HG03432 (cell line): ENCODE data around the gene TM2D1.
"Not testable (repeated sequence)": the region's sequence is repeated elsewhere in the genome, so short reads cannot be mapped to it uniquely, and the experiment has no call there.

ENCODE experiments used
- ATAC-seq: cut with Tn5 transposase; IDR thresholded peaks from one replicate; pipeline ENCODE4 v1.9.1; 2021; ENCODE audit warnings: mild to moderate bottlenecking, moderate library complexity; ENCODE audit not compliant: unreplicated experiment

Gene TM2D1

DNA sequence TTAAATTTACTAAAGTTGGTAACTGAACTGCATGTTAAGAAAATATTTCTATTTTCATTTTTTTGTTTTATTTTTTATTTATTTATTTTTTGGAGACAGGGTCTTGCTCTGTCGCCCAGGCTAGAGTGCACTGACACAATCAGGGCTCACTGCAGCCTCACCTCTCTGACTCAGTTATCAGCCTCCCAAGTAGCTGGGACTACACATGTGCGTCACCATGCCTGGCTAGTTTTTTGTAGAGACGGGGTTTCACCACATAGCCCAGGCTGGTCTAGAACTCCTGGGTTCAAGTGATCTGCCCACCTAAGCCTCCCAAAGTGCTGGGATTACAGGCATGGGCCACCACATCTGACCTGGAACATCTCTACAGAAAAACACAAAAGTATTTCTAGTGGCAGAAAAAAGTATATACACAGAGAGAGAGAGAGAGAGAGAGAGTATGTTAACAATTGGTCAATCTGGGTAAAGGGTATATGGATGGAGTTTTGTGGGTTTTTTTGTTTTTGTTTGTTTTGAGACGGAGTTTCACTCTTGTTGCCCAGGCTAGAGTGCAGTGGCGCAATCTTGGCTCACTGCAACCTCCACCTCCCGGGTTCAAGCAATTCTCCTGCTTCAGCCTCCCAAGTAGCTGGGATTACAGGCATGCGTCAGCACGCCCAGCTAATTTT, 5.8 kb downstream of the TM2D1 start:
- not testable (repeated sequence) for ATAC-seq

DNA sequence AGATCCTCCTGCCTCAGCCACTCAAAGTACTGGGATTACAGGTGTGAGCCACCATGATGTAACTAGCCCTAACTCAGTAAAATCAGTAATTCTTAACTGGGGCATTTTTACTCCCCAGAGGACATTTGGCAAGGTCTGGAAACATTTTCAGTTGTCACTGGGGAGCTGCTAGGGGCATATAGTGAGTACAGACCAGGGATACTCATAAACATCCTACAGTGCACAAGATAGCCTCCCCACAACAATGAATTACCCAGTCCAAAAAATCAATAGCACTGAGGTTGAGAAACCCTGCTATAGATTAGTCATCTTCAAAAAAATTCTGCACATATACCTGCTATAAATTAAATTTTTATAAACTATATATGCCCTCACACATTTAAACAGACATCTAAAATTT, 13.0 kb downstream of the TM2D1 start:
- ATAC-seq = no peak

DNA sequence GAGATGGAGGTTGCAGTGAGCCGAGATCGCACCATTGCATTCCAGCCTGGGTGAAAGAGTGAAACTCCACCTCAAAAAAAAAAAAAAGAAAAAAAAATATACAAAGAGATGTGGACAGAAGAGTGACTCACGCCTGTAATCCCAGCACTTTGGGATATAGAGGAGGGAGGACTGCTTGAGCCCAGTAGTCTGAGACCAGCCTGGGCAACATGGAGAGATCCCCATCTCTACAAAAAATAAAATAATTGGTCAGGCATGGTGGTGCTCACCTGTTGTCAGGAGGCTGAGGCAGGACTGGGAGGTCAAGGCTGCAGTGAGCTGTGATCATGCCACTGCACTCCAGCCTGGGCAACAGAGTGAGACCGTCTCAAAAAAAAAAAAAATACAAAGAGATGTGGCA, 13.7 kb downstream of the TM2D1 start:
- ATAC-seq = peak; percentile 57

DNA sequence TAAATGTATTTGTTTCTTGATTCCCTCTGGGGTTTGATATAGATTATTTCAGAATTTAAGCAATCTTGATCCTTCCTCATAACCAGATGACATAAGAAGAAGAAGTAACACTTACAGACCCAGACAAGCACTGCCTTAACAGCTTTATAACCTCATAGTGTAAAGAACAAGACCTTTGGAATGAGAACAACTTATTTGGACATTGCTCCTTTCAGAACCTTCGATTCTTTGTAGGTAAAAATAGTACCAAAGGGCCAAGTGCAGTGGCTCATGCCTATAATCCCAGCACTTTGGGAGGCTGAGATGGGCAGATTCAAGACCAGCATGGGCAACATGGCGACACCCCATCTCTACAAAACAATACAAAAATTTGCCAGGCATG, 15.0 kb downstream of the TM2D1 start:
- no peak for ATAC-seq

DNA sequence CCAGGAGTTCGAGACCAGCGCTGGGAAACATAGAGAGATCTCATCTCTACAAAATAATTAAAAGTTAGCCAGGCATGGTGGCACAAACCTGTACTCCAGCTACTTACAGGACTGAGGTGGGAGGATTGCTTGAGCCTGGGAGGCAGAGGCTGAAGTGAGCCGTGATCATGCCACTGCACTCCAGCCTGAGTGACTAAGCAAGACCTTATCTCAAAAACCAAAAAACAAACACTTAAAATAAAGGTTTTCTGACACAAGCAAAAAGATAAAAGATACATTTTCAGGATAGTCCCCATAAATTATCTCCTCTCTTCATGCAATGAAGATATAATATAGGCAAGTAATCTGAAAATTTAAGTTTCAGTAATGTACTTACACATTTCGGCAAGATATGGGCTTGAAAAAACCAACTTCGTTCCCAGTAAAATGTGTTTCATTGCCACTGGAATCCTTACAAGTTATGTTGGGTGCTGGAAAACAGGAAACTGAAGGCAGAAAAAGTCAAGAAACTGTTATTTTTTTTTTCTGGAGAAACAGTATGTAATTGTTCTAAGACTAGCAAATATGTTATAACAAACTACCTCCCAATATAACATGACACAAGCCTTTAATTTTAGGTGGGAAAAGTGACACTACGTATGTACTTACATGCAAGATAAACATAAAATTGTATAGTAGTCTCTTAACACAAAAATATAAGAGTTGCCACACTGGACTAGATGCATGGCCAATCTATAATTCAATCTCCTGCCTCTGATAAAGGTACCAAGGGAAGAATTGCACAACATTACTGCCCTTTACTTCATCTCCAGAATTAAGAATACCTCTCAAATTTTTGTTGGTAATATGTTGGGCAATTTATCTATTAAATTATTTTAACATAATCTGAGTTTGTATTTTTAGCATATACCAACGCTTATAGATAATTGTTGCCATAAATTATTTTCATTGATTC, 15.7 kb downstream of the TM2D1 start:
- no peak for ATAC-seq

DNA sequence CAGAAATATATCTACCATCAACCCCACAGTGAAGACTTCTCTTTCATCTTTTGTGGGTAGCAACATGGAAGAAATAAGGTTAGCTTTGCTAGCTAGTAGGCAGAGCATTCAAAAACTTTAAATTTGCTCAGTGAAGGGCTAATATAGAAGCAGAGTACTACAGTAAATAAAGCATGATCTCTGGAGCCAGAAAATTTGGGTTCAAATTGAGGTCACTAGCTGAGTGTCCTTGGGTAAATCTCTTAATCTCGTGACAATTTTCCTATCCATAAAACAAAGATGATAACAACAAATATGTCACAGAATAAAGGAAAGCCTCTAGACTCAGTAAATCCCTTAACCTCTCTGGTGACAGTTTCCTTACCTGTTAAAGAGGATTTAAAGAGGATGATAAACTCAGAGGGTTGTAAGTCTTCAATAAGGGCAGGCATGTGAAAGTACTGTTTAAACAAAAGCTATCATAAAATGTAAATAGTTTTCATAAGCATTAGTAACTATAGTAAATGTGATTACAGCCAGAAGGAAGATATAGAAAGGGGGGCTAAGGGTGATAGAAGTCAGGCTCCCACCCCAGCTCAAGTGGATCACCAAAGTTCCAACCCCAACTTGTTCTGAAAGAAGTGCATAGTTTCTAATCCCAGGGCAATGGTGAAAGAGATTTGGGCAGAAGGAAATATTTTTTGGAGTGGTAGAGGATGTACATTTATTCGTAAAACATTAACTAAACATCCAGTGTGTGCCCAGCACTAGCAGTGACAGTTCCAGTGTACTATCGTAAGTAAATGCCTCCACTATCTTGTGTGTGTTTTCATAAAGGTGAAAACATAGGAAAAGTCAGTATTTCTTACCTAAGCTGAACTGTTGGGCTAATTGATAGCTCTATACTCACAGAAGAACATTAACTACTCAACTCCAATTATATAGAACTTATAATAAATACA, 24.8 kb downstream of the TM2D1 start:
- no peak for ATAC-seq

DNA sequence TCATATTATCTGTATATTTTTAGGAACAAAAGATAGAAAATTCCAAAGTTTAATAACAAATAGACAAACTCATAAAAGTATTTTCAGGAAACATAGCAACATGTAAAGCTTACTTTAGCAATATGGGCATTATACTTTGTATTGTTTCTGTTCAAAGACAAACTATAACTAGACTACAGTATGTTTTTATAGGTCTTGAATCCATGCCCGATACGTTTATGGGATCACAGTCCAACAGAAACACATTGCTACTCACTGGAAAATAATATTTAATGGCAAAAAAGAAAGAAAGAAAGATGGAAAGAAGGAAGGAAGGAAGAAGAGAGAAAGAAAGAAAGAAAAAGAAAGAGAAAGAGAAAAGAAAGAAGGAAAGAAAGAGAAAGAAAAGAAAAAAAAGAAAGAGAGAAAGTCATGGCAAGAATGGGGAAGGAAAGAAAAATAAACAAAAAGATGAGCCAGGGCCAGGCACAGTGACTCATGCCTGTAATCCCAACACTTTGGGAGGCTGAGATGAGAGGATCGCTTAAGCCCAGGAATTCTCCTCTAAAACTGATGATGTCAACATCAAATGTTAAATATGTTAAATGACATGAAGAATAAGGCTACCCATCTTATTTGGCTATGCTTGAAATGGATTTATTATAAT, 32.7 kb downstream of the TM2D1 start:
- ATAC-seq = no peak

DNA sequence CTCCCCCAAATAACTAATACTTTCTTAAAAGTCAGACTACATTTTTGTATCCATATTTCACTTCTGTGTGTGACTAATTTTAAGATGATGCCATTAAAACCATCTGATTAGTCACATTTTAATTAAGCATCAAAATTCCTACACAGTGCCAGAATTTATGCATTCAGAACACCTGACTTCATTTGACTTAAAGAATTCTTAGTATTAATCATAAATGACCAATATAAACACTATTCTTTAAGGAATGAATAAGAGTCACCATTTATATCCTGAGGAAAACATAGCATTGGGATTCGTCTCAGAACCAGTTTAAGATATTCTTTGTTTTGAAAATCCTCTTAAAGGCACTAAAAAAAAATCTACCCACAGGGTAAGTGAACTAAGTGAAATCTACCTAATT, 37.0 kb downstream of the TM2D1 start:
- no peak for ATAC-seq

DNA sequence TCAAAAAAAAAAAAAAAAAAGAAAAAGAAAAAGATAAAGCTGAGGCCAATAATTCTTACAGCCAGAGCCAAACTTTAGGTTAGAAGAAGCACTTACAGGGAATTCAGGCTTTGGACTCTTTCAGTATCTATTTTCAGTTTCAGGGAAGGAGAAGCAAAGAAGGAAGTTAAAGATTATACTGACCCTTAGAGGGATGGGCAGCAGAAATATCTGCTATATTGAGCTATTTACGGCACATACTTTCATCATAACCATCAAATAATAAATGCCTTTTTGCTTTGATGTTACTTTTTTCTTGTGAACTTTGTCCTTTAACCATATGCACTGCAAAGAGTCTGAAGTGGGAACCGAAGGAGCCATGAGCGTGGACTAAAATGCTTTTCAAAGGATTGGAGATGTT, 42.0 kb downstream of the TM2D1 start:
- no peak for ATAC-seq

DNA sequence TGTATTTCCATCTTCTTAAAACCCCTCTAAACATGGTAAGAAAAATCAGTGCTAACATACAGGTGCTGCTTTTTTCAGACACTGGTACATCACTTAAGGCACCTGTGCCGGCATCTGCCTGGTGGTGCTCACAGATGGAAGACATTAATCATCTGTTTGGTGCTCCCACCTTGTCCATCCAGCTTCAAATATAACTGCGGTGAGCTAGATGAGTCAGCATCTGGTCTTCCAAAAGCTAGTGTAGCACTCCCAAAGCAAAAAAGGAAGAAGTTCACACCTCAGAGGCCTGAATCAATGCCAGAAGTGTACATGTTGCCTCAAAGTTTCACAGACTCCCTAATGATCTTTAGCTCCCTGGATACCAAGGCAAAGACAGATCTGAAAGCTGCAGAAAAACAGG, 44.4 kb downstream of the TM2D1 start:
- no peak for ATAC-seq

DNA sequence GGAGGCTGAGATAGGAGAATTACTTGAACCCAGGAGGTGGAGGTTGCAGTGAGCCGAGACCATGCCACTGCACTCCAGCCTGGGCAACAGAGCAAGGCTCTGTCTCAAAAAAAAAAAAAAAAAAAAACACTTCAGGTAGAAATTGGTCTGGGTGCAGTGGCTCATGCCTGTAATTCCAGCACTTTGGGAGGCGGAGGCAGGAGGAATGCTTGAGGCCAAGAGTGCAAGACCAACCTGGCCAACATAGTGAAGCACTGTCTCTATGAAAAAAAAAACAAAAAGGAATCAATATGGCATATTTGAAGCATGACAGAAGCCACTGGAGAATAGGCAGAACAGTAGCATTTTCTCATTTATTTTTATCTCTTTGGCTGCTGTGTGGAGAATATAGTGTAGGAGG, 48.1 kb downstream of the TM2D1 start:
- ATAC-seq = not testable (repeated sequence)

DNA sequence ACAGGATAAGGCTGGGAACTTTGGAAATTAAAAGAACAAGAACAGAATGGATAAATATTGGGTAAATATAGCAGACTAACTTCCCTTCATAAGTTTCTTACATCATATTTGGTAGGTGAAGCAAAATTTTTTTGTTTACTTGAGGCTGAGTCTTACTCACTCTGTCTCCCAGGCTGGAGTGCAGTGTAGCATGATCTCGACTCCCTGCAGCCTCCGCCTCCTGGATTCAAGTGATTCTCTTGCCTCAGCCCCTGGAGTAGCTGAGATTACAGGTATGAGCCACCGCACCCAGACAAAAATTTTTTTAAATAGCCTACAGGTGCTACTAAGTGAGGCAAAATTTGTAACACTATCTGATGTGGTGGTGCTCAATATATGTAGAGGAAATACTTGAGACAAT, 50.7 kb downstream of the TM2D1 start:
- ATAC-seq = no peak

DNA sequence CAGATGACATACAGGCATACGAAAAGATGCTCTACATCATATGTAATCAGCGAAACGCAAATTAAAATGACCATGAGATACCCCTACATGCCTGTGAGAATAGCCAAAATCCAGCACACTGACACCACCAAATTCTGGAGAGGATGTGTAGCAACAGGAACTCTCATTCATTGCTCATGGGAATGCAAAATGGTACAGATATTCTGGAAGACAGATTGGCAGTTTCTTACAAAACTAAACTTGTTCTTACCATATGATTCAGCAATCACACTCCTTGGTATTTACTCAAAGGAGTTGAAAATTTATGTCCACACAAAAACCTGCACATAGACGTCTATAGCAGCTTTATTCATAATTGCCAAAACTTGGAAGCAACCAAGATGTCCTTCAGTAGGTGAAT, 52.6 kb downstream of the TM2D1 start:
- ATAC-seq = no peak

DNA sequence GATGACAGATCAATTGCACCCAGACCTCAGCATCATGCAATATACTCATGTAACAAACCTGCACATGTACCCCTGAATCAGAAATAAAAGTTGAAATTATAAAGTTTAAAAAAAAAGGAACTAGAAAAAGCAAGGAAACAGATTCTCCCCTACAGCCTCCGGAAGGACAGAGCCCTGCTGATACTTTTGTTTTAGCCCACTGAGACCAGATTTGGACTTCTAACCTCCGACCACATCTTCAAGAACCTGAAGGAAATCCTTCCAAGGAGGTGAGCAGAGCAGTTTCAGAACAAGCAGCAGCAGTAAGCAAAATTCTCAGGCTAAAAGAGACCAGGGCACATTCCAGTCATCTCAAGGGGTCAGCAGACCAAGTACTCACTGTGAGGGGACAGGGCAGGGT, 54.5 kb downstream of the TM2D1 start:
- no peak for ATAC-seq

DNA sequence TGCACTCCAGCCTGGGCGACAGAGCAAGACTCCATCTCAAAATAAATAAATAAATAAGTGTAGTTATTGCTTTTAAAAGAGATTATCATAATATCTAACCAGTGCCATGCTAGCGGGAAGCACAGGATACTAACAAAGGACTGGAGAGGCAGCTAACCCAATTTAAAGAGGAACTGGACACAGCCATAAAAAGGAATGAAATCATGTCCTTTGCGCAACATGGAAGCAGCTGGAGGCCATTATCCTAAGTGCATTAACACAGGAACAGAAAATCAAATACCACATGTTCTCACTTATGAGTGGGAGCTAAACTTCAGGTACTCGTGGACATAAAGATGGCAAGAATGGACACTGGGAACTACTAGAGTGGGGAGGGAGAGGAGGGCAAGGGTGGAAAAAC, 54.9 kb downstream of the TM2D1 start:
- ATAC-seq = no peak

DNA sequence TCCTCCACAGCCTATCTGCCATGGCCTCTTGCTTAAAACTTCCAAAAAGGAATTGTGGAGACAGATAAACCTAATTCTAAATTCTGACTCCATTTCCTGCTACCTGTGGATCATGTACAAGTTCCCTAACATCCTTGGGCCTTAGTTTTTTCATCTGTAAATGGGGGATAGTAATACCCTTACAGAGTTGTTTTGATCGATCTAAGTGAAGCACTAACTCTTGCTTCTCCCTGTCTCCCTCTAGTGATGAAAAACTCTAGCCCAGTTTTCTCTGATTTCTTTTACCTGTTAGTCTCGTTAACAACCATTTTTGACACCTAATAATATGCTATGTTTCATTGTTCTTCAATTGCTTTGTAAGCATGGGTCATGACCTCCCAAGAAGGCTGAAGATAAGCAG, 65.9 kb downstream of the TM2D1 start:
- no peak for ATAC-seq

DNA sequence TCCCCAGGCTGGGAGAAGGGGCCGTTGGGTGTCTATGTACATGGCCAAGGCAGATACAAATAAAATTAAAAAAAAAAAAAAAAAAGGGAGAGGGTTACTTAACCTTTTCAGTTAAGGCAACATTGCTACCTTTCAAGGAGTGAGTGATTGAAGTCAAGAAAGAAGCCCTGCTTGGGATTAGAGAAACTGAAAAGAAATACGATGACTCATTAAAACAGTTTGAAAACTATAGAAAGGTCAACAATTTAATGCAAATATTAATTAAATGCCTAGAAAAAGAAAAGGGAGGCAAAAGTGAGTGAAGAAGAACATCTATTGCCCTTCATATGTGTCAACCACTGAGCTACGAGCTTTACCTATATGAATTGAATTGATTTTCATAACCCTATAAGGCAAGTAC, 69.5 kb downstream of the TM2D1 start:
- no peak for ATAC-seq

DNA sequence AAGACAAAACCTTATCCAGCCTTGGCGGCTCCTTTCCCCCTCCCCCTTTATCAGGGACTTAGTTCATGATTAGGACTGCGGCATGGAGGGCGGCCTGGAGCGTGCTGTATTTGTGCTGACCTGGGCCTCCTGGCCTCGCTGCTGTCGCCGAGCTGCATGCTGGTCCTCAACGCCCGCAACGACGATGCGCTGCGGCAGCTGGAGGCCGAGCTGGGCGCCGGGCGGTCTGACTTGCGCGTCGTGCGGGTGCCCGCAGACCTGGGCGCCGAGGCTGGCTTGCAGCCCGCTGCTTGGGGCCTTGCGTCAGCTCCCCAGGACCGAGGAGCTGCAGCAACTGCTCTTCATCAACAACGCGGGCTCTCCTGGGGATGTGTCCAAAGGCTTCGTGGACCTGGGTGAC, 70.9 kb downstream of the TM2D1 start:
- no peak for ATAC-seq

DNA sequence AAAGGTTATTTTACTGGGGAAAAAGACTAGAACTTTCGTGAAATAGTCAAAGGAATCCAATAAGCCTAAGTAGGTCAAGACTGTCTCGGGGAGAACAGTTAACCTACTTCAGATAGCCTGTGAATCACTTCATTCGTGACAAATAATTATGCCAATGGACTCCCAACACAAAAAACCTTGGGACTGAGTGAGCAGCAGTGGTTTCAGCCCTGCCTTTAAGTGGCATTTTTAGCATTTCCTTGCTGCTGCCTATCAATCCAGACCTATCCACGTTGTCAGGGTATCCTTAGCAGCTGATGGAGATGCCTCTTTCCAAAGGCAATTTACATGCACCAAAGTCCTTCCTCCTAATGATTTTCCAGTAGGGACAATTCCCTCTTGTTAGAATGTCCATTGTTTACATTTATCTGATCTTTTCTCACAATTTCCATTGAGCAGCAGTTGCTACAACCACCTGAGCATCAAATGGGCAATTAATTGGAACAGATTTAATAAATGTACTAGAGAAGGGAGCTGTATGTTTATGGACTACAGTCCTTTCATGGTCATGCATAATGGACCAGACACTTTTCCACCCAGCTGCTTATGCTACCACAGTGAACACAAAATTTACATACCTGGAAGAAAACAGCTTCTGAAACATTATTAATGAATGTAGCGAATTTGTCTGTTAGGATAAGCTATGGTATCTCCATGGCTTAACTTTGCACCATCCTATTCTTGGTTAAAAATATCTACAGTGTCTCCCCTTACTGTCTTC, 75.8 kb downstream of the TM2D1 start:
- no peak for ATAC-seq

DNA sequence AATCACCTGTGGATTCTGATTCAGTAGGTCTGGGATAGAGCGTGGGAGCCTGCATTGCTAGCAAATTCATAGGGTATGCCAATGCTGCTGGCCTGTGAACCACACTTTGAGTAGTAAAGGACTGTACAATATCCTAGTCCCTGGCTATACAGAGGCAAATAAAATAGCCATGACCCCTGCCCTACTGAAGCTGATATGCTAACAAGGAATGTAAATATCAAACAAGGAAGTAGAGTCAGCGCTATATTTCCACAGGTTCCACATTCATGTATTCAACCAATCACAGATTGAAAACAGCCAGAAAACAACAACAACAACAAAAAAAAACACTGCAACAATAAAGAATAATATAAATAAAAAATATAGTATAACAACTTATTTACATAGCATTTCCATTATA, 77.8 kb downstream of the TM2D1 start:
- ATAC-seq = no peak
